NT2/D1 (cell line): ENCODE data around the gene ENDOD1.
"Not testable (repeated sequence)": the region's sequence is repeated elsewhere in the genome, so short reads cannot be mapped to it uniquely, and the experiment has no call there.

Experiments
- DNase-seq: peaks from one replicate; pipeline ENCODE4 v3.0.0-alpha.2; 2011; ENCODE audit warnings: low read depth, low spot score
- H3K27me3 ChIP-seq: 2 replicates; pipeline ENCODE4 v1.6.0; 2011; ENCODE audit warnings: mild to moderate bottlenecking; ENCODE audit not compliant: insufficient read length, insufficient read depth
- H3K36me3 ChIP-seq: 2 replicates; pipeline ENCODE4 v1.6.1; 2011; ENCODE audit warnings: mild to moderate bottlenecking, low read length, mixed read lengths; ENCODE audit not compliant: insufficient read depth, insufficient read length
- H3K4me1 ChIP-seq: 2 replicates; pipeline ENCODE4 v1.5.1; 2011; ENCODE audit not compliant: insufficient read depth, insufficient read length
- H3K4me3 ChIP-seq: 2 replicates; pipeline ENCODE4 v1.5.1; 2011; ENCODE audit warnings: low read depth; ENCODE audit not compliant: insufficient read length
- H3K9ac ChIP-seq: 2 replicates; pipeline ENCODE4 v1.6.0; 2011; ENCODE audit warnings: low read depth; ENCODE audit not compliant: insufficient read length
- H3K9me3 ChIP-seq: 2 replicates; pipeline ENCODE4 v1.5.1; 2011; ENCODE audit warnings: mild to moderate bottlenecking, low read length; ENCODE audit not compliant: insufficient read depth
- SUZ12 ChIP-seq: IDR thresholded peaks from 2 replicates; pipeline ENCODE4 v1.6.1; 2011; ENCODE audit not compliant: insufficient read length, insufficient read depth; ENCODE audit errors: extremely low read depth
- YY1 ChIP-seq: IDR thresholded peaks from 2 replicates; pipeline ENCODE4 v1.6.1; 2011; ENCODE audit not compliant: insufficient read length, insufficient read depth
- ZNF274 ChIP-seq: IDR thresholded peaks from 2 replicates; pipeline ENCODE4 v1.6.1; 2011; ENCODE audit warnings: mild to moderate bottlenecking, low read depth, low read length

The ENDOD1 gene

GRCh38 chr11:95135880-95136279 lies 46.2 kb downstream of the ENDOD1 start:
- Histone ChIP-seq H3K4me1 (no peaks in the 10 kb centered on the region), H3K27me3 (no peaks in the 10 kb centered on the region), H3K36me3 (no peaks in the 10 kb centered on the region), H3K9me3 (no peaks in the 10 kb centered on the region), H3K4me3 (no peak overlapping the region), H3K9ac (no peak overlapping the region)
- DNase-seq: no peak
- TF ChIP-seq ZNF274: no peak
- no peak for TF ChIP-seq SUZ12
- no peak for TF ChIP-seq YY1

GRCh38 chr11:95136747-95137146 lies 47.1 kb downstream of the ENDOD1 start:
- H3K27me3 ChIP-seq, H3K9me3 ChIP-seq, H3K9ac ChIP-seq, H3K4me3 ChIP-seq, DNase-seq, H3K4me1 ChIP-seq, H3K36me3 ChIP-seq: not testable (repeated sequence)

- H3K36me3 ChIP-seq: no peaks in the 10 kb centered on the region
- no peak overlapping the region for H3K4me3 ChIP-seq
- no peak overlapping the region for H3K9ac ChIP-seq
- no peaks in the 10 kb centered on the region for H3K9me3 ChIP-seq
- no peak for DNase-seq
- TF ChIP-seq SUZ12: no peak
- TF ChIP-seq YY1: no peak
- TF ChIP-seq ZNF274: no peak
- no peaks in the 10 kb centered on the region for H3K27me3 ChIP-seq
- H3K4me1 ChIP-seq: no peaks in the 10 kb centered on the region
Observed at GRCh38 chr11:95137299-95137698, 47.7 kb downstream of the ENDOD1 start.

- H3K27me3 ChIP-seq: no peaks in the 10 kb centered on the region
- no peaks in the 10 kb centered on the region for H3K36me3 ChIP-seq
- H3K9me3 ChIP-seq: no peaks in the 10 kb centered on the region
- H3K4me1 ChIP-seq: no peaks in the 10 kb centered on the region
- TF ChIP-seq SUZ12 (no peak), YY1 (no peak), ZNF274 (no peak)
- H3K4me3 ChIP-seq: no peak overlapping the region
- DNase-seq: no peak
- no peak overlapping the region for H3K9ac ChIP-seq
Observed at GRCh38 chr11:95138448-95138847, 48.8 kb downstream of the ENDOD1 start.

- H3K27me3 ChIP-seq: peaks cover 3% of the 10 kb centered on the region
- H3K9ac ChIP-seq: no peak overlapping the region
- TF ChIP-seq YY1 (no peak), SUZ12 (no peak), ZNF274 (no peak)
- DNase-seq: no peak
- no peaks in the 10 kb centered on the region for H3K9me3 ChIP-seq
- no peaks in the 10 kb centered on the region for H3K36me3 ChIP-seq
- H3K4me3 ChIP-seq: no peak overlapping the region
- no peaks in the 10 kb centered on the region for H3K4me1 ChIP-seq
Observed at GRCh38 chr11:95140397-95141033, 50.9 kb downstream of the ENDOD1 start.

- H3K36me3 ChIP-seq: no peaks in the 10 kb centered on the region
- TF ChIP-seq SUZ12 (no peak), YY1 (no peak), ZNF274 (no peak)
- peaks cover 6% of the 10 kb centered on the region for H3K27me3 ChIP-seq
- H3K4me1 ChIP-seq: no peaks in the 10 kb centered on the region
- H3K4me3 ChIP-seq: no peak overlapping the region
- H3K9ac ChIP-seq: no peak overlapping the region
- DNase-seq: no peak
- H3K9me3 ChIP-seq: no peaks in the 10 kb centered on the region
Observed at GRCh38 chr11:95142431-95142830, 52.8 kb downstream of the ENDOD1 start.

- H3K4me3 ChIP-seq: no peak overlapping the region
- no peak for DNase-seq
- no peaks in the 10 kb centered on the region for H3K9me3 ChIP-seq
- no peaks in the 10 kb centered on the region for H3K4me1 ChIP-seq
- no peak for TF ChIP-seq ZNF274
- no peak for TF ChIP-seq YY1
- TF ChIP-seq SUZ12: no peak
- H3K27me3 ChIP-seq: peaks cover 10% of the 10 kb centered on the region
- no peaks in the 10 kb centered on the region for H3K36me3 ChIP-seq
- H3K9ac ChIP-seq: no peak overlapping the region
Observed at GRCh38 chr11:95143106-95143681, 53.5 kb downstream of the ENDOD1 start.
